NCI-H510A treated with DMSO at 0.1 percent for 48 hours (cell line): ENCODE results near the gene CEP128.

Source experiments
- DNase-seq: peaks from one replicate; lab custom pipeline; 2025; lab: John Stamatoyannopoulos, UW

The CEP128 gene

DNA sequence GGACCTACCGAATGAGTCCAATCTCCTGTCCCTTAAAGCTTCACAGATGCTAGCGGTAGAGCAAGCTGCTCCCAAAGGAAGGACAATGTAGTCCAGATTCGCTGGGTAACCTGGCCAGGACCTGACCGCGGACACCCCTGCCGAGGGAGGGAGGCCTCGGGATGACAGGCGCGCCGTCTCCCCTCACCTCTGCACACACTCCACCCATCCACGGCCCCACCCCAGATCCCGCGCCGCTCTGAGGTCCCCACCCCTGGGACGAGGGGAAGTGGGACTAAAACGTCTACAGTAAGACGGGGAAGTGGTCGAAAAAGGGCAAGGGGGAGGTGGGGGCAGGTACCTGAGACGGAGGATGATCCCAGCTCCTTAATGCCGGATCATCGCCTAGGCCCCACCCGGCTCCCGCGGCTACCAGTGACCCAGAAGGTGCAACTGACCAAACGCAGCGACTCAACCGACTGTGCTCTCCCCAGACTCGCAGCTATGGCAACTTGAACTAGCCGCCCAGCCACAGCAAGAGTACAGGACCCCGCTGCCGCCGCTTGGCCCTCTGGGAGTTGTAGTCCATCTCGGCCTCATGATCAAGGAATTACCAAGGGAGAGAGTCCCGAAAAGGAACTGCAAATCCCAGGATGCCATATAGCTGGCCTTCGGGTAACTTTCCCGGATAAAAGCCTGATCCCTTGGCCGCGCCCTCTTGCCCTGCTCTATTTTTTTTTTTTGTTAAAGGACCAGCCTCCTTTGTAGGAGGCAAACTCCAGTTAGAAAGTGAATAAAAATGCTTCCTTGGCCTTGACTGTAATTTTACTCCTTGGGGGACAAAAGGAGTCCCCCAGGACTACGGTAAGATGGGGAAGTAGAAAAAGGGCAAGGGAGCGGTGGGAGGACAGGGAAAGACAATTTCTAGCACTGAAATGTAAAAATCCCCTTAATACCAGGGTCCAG lies at the start of gene CEP128:
Gene CEP128, minus strand, starts transcription at position 498 of the 945 bp plus-strand sequence.
- DNase-seq = peak; percentile 93

GRCh38 chr14:80988735-80989429 lies 47.3 kb upstream of the CEP128 start:
- no peak for DNase-seq

- no peak for DNase-seq
These were observed 46.7 kb upstream of the CEP128 start for GRCh38 chr14:80988192-80988591.

- peak; percentile 82 for DNase-seq
These were observed 45.9 kb upstream of the CEP128 start for GRCh38 chr14:80987235-80988032.

GRCh38 chr14:80982711-80983110 lies 41.2 kb upstream of the CEP128 start:
- no peak for DNase-seq

- DNase-seq = no peak
These were observed 40.1 kb upstream of the CEP128 start for GRCh38 chr14:80981673-80982072.

DNA sequence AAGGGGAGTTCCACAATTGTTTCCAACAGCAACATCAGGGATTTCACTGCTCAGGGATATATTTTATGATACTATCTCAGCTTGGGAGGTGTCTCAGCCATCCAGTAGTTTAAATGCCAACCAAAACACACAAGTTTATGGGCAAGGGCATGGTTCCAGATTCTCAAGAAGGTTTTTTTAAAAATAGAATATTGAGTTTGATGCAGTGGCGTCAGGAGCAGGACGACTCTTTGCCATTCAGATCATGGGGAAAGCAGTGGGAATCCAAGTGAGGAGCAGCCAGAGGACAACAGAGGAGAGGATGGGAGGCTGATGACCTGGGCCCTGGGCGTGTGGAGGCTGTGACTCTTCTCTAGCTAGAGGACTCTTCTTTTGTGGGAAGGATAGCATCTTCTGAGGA lies 39.6 kb upstream of the CEP128 start:
- DNase-seq = no peak

DNA sequence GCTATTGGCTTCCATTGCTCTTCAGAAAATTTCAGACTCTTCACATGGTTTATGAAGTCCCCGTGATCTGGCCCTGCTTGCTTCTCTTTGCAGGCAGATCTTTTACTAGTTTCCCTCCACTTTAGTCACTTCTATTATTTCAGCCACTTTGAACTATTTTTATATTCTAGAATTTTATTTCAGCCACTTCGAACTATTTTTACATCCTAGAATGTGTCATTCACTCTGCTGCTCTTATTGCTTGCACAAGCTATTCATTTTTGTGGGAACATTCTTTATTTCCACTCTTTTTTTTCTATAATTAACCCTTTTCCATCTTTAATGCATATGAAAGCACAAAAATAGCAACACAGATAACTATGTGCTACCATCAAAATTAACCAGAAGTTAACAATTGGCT lies 38.4 kb upstream of the CEP128 start:
- no peak for DNase-seq

DNA sequence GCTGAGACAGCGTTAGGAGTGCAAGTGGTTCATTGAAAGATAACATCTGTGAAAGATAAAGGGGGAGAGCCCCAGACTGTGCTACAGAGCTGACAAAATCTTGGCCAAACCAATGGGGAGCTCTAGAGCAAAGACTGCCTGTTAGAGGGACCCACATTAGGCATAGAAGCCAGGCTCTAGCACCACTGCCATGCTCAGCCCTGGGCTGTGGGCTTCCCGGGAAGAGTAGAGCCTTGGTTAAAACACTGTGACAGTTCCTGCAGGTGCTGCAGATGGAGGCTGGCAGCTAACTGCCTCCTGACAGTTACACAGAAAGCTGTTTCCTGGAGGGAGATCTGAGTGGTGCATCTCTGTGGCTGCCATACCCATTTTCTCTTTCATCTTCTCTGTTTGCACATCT lies 36.9 kb upstream of the CEP128 start:
- DNase-seq = no peak

DNA sequence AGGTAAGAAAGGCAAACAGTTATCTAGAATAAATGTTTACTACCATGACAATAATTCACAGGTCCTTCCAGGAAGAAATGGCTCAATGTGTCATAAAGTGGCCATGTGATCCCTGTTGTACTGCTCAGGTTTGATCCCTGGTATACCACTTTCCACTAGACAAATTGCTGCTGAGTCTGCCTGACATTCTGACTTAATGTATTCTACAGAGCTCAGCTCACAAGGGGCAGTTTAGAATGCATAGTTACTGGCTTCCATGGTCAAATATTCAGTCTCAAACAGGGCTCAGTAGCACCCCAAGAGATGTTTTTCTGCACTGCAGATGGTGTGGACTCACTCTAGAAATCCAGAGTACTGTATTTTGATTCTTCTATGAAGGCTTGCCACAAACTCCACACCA lies 35.7 kb upstream of the CEP128 start:
- no peak for DNase-seq

DNA sequence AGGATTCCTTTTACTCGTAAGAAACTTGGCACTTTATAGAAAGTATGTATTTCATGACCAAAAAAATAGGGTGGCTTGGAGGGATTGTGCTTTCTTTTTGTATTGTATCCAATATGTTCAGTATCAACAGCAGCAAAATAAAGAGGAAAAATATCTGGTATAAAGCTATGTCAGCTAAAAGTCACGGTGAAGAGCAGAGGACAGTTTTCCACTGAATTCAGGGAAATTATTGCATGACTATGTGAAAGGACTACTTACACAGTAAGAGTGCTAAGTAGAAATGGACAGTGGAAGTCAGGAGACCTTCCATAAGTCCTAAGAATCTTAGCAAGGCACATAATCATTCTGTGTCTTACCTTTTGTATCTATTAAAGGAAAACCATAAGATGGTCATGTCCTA lies 33.1 kb upstream of the CEP128 start:
- no peak for DNase-seq

- DNase-seq = no peak
These were observed 32.5 kb upstream of the CEP128 start for GRCh38 chr14:80973931-80974641.

- DNase-seq = no peak
These were observed 23.5 kb upstream of the CEP128 start for GRCh38 chr14:80965037-80965436.

- peak; percentile 15 for DNase-seq
These were observed 18.0 kb upstream of the CEP128 start for GRCh38 chr14:80959496-80959895.

DNA sequence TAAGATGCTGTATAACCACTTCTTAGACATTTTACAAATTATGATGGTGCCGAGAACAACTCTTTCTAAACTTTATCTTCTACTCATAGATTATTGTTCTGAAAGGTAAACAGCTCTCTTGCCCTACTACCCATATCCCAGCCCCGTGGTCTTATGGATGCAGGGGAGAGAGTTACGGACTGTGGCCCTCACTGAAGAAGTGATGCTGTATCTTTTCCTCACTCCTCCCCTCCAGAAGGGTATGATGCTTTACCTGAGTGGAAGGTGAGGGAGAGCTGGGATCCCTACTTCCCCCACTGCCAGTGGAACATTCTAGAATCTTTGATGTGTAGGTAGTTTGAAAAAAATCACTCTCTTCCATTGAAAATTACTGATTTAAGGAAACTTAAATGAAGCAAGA lies 17.4 kb upstream of the CEP128 start:
- no peak for DNase-seq

- DNase-seq = no peak
These were observed 16.7 kb upstream of the CEP128 start for GRCh38 chr14:80958226-80958625.

- no peak for DNase-seq
These were observed 16.1 kb upstream of the CEP128 start for GRCh38 chr14:80957613-80958012.

DNA sequence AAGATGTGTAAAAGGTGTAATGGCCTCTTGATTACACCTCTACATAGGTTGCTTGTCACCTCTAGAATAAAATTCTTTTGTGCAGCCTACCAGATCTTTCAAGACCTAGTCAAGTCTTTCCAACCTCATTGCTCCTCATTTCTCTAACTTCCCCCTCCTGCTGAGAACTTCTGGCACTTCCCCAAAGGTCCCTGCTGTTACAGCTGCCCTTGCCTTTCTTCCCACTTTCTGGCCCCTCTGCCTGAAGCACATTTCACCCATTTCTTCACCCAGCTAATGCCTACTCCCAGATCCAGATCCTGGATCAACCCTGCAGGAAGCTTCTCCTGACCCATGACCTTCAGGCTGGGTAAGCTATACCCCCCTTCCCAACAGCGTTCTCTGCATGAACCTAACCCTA lies 15.4 kb upstream of the CEP128 start:
- DNase-seq = no peak

DNA sequence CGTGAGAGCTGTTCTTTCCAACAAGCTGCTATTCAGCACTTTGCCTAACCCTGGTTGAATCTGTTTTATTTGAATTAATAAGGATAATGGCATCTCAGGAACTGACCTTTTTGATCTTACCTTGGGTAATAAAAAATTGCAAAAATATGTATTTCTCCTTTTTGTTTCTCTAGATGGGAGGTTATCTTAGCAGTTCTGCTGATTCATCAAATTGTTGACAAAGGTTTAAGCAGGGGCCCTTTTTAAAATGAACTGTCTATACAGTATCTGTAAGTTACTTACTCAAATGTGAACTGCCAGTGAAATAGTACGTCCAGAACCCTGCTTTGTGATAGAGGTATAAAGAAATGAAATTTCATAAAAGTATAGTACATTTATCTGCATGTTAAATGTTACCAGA lies 14.6 kb upstream of the CEP128 start:
- no peak for DNase-seq

DNA sequence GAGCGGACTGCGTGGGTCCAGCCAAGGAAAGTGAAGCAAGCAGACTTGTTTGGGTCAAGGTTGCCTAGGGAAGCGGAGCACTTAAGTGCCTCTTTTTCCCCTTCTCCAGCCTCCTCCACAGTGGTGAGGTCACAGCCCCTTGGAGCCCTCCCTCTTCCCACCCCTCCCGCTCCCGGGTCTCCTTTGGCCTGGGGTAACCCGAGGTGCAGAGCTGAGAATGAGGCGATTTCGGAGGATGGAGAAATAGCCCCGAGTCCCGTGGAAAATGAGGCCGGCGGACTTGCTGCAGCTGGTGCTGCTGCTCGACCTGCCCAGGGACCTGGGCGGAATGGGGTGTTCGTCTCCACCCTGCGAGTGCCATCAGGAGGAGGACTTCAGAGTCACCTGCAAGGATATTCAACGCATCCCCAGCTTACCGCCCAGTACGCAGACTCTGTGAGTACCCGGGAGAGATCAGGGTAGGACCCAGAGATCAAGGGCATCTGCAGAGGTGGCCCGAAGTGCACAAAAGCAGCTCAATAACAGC lies 13.9 kb upstream of the CEP128 start, which contains the start of gene TSHR:
Gene TSHR, plus strand, starts transcription at position 206 of the 526 bp plus-strand sequence. Its CDS starts 60 bp downstream, at position 266.
- no peak for DNase-seq

DNA sequence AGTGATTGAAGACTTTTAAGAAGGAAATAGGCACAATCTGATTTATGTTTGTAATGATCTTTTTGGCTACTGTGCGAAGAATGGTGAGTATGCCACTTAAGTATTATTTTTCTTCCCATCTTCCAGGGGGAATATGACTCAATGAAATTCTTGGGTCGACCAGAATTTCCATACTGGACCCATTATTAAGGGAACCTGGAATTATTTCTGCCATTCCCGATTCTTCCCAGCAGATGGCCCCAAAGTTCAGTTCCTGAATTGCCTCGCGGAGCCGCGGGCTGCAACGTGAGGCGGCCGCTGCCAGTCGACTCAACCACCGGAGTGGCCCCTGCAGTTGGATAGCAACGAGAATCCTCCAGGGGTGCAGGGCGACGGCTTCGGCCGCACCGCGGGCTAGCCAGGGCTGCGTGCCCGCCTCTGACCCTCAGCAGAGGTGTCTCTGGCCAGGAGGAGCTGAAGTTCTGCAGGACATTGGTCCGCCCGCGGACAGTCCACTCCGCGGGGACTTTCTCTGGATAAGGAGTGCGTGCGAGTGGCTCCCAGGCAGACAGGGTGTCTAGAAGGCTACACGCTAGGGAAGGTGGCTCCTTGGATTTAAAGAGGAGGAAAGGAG lies 13.3 kb upstream of the CEP128 start:
- DNase-seq = peak; percentile 70
